Measurements from ENCODE around the gene SCN11A.

DNA sequence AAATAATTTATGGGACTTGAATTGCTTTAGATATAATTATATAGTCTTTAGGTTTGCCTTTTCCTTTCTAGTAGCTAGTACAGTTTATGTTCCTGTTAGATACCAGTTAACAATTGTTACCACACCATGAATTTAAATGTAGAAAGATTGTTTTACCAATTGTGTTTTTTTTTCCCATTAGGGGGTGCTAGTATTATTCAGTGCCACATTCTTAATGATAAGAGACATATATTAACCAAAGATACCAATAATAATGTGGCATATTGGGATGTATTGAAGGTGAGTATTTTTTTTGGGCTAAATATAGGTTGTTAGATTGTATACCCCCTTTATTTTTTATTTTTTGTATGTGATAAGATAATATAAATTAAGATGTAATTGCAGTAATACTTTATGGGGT lies 27.8 kb upstream of the SCN11A start:
- TF ChIP-seq, protein P1, sequence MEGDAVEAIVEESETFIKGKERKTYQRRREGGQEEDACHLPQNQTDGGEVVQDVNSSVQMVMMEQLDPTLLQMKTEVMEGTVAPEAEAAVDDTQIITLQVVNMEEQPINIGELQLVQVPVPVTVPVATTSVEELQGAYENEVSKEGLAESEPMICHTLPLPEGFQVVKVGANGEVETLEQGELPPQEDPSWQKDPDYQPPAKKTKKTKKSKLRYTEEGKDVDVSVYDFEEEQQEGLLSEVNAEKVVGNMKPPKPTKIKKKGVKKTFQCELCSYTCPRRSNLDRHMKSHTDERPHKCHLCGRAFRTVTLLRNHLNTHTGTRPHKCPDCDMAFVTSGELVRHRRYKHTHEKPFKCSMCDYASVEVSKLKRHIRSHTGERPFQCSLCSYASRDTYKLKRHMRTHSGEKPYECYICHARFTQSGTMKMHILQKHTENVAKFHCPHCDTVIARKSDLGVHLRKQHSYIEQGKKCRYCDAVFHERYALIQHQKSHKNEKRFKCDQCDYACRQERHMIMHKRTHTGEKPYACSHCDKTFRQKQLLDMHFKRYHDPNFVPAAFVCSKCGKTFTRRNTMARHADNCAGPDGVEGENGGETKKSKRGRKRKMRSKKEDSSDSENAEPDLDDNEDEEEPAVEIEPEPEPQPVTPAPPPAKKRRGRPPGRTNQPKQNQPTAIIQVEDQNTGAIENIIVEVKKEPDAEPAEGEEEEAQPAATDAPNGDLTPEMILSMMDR (IDR thresholded peaks at IDR 0.05): no peak
- TF ChIP-seq POLR2A (IDR thresholded peaks at IDR 0.05): no peak

Data from lower leg skin (tissue), 3 donors.